ENCODE measurements around the gene TAS2R16.

The TAS2R16 gene

DNA sequence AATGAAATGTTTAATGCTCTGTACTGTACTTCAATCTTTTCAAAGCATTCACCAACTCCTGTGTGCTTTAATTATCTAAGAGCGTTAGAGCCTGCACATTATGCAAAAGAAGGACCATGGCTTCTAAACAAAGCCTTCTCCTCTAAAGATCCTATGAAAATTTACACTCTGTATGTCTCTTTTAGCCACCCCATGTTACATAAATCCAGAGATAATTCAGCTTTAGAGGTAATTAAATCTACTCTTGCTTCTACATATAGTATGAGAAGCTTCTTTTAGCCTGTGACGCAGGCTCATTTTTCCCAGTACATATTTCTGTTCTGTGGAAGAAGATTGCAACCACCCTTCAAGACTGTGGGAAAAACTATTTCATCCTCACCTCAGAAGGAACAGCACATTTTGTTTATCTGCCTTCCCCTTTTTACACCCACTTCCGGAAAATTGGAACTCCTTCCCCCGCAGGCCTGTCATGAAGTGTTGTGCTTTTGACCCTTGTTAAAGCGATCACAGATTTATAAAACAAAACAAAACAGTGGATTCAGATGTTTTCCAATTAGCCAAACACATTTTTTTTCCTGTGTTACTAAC is 8.1 kb upstream of the TAS2R16 start:
- Histone ChIP-seq H3K4me3 (no peak overlapping the region), H3K27ac (no peak overlapping the region)
- DNase-seq (ENCODE audit: low spot score), result no peak
- TF ChIP-seq CTCF (IDR thresholded peaks at IDR 0.05), result no peak

DNA sequence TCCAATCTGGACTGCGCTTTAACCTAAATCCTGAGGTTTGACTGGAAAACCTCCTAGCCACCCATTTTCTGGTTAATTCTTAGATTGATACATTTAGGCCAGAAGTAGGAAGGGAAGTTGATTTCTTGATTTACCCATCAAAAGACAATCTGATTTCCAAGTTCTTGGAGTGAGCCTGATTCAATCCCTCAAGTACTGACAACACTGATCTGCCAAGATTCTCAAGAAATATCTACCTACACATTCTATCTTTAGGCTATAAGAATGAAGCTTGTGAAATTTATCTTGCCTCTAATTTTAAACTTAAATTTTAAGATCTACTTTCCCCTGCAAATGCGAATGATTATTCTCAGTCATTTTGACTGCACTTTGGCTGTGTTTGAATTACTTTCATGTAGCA is 5.9 kb downstream of the TAS2R16 start:
- no peak for TF ChIP-seq CTCF (IDR thresholded peaks at IDR 0.05)
- Histone ChIP-seq H3K27ac (no peak overlapping the region), H3K4me3 (no peak overlapping the region)
- no peak for DNase-seq (ENCODE audit: low spot score)

- Histone ChIP-seq H3K4me3 (no peak overlapping the region), H3K27ac (no peak overlapping the region)
- TF ChIP-seq CTCF (IDR thresholded peaks at IDR 0.05), result no peak
- DNase-seq (ENCODE audit: low spot score), result no peak
Observed at GRCh38 chr7:122989041-122989440, 6.5 kb downstream of the TAS2R16 start.

DNA sequence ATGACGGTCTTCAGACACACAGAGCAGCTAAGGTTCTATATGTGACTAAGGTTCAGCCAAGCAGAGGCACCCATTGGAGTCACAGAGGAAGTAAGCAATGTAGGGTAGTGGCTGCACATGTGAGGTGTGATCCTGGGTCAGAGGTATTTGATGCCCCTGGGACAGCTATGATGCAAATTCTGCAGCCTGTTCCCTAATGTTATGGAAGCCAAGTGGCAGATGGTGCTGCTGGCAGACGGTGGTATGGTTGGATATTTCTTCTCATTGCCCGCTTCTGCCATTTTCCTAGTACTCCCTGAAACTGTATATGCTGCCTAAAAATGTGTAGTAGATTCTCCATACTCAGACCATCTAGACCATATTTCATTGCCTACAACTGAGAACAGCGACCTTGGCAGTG is 7.2 kb downstream of the TAS2R16 start:
- TF ChIP-seq CTCF (IDR thresholded peaks at IDR 0.05), result no peak
- no peak for DNase-seq (ENCODE audit: low spot score)
- no peak overlapping the region for H3K27ac ChIP-seq
- no peak overlapping the region for H3K4me3 ChIP-seq

DNA sequence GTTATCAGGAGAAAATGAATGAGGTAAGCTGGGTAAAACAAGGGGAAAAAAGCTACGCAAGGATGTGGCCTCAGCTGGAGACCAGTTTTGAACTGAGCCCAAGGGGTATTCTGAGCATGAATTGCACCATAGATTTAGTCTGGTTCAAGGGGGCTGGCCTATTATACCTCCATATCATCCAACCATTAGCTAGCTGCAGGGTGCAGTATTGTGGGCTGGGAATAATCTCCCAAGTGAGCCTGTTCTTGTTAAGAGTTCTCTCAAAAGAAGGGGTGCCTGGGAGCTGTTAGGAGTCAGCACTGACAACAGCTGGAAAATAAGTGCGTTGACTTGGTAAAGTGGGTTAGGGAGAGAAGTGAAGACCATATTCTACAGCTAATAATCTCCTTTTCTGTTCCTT is 8.0 kb downstream of the TAS2R16 start:
- no peak for DNase-seq (ENCODE audit: low spot score)
- H3K4me3 ChIP-seq, result no peak overlapping the region
- H3K27ac ChIP-seq, result no peak overlapping the region
- TF ChIP-seq CTCF (IDR thresholded peaks at IDR 0.05), result no peak

- H3K4me3 ChIP-seq, result no peak overlapping the region
- H3K27ac ChIP-seq, result no peak overlapping the region
- DNase-seq (ENCODE audit: low spot score), result no peak
- TF ChIP-seq CTCF (IDR thresholded peaks at IDR 0.05), result no peak
Observed at GRCh38 chr7:122984021-122984420, 11.5 kb downstream of the TAS2R16 start.

- Histone ChIP-seq H3K27ac (no peak overlapping the region), H3K4me3 (no peak overlapping the region)
- TF ChIP-seq CTCF (IDR thresholded peaks at IDR 0.05), result no peak
- DNase-seq (ENCODE audit: low spot score), result no peak
Observed at GRCh38 chr7:122983261-122983660, 12.2 kb downstream of the TAS2R16 start.
